ENCODE data around the gene ZC3HAV1. TPM values are rescaled to one million over a fixed set of nuclear protein-coding genes. Genes with fewer than 3 reads are reported as not detected.

ZC3HAV1 gene
- total and polyA plus RNA-seq, 2 of the 13 experiments (the other 11 are each of a cell fraction or from before 2014, with no cell fraction given) = 12.7 to 23.7 TPM

DNA sequence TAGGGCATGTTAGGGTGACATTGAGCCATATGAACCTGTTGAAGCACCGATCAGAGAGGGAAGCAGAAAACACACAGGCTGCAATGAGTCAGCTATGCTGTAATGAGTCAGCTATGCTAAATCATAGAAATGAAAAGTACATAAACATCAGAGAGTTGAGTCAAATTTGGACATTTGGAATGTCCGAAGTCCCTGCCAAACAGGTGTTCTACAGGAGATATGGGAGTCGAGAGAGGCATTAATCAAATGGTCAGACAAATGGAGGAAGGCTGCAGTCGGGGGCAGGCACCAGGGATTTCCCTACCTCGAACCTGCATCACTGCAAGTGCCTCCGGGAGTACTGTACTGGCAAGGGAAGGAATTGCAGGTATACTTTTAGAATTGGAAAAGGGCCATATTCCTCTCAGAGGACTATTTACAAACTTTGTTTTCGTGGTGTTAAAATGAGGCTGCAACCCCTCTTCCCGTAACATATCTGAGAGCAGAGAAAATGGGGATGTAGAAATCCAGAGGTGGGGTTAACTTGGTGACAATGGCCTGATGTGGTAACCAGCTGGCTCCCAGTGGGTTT, 8.8 kb upstream of the ZC3HAV1 start (continued):
- TF ChIP-seq, protein P1, sequence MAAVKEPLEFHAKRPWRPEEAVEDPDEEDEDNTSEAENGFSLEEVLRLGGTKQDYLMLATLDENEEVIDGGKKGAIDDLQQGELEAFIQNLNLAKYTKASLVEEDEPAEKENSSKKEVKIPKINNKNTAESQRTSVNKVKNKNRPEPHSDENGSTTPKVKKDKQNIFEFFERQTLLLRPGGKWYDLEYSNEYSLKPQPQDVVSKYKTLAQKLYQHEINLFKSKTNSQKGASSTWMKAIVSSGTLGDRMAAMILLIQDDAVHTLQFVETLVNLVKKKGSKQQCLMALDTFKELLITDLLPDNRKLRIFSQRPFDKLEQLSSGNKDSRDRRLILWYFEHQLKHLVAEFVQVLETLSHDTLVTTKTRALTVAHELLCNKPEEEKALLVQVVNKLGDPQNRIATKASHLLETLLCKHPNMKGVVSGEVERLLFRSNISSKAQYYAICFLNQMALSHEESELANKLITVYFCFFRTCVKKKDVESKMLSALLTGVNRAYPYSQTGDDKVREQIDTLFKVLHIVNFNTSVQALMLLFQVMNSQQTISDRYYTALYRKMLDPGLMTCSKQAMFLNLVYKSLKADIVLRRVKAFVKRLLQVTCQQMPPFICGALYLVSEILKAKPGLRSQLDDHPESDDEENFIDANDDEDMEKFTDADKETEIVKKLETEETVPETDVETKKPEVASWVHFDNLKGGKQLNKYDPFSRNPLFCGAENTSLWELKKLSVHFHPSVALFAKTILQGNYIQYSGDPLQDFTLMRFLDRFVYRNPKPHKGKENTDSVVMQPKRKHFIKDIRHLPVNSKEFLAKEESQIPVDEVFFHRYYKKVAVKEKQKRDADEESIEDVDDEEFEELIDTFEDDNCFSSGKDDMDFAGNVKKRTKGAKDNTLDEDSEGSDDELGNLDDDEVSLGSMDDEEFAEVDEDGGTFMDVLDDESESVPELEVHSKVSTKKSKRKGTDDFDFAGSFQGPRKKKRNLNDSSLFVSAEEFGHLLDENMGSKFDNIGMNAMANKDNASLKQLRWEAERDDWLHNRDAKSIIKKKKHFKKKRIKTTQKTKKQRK (IDR thresholded peaks at IDR 0.05; ENCODE audit: low read length) = no peak
- TF ChIP-seq, protein P2, sequence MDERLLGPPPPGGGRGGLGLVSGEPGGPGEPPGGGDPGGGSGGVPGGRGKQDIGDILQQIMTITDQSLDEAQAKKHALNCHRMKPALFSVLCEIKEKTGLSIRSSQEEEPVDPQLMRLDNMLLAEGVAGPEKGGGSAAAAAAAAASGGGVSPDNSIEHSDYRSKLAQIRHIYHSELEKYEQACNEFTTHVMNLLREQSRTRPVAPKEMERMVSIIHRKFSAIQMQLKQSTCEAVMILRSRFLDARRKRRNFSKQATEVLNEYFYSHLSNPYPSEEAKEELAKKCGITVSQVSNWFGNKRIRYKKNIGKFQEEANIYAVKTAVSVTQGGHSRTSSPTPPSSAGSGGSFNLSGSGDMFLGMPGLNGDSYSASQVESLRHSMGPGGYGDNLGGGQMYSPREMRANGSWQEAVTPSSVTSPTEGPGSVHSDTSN (CRISPR knock-in tag; IDR thresholded peaks at IDR 0.05) = no peak
- no peak for TF ChIP-seq ZNF496 (CRISPR knock-in tag; IDR thresholded peaks at IDR 0.05; ENCODE audit: insufficient replicate concordance)
- no peak for TF ChIP-seq RBFOX2 (IDR thresholded peaks at IDR 0.05; ENCODE audit: low read depth, low read length)
- TF ChIP-seq SOX6 (IDR thresholded peaks at IDR 0.05) = no peak
- TF ChIP-seq SOX6 (CRISPR knock-in tag; IDR thresholded peaks at IDR 0.05) = 0 out of 2 replicates have a peak, but pooled peaks have one; percentile 11
- no peak for TF ChIP-seq LCORL (IDR thresholded peaks at IDR 0.05)
- peak; percentile 44; the same call in 1 of the 2 replicates for TF ChIP-seq LCORL (CRISPR knock-in tag; IDR thresholded peaks at IDR 0.05)
- 0 out of 2 replicates have a peak, but pooled peaks have one; percentile 8 for TF ChIP-seq FOXA3 (CRISPR knock-in tag; IDR thresholded peaks at IDR 0.05)
- no peak for TF ChIP-seq SMYD3 (CRISPR knock-in tag; IDR thresholded peaks at IDR 0.05)
- TF ChIP-seq U2AF1 (optimal IDR thresholded peaks at IDR 0.05; ENCODE audit: low read depth, low read length) = no peak
- TF ChIP-seq FOSL2 (CRISPR knock-in tag; IDR thresholded peaks at IDR 0.05) = peak; percentile 93
- TF ChIP-seq NFE2L2 (IDR thresholded peaks at IDR 0.05; ENCODE audit: low read length) = peak; percentile 13; the same call in 1 of the 2 replicates
- peak; percentile 64; the same call in 1 of the 2 replicates for TF ChIP-seq ZNF768 (CRISPR knock-in tag; IDR thresholded peaks at IDR 0.05)
- 0 out of 2 replicates have a peak, but pooled peaks have one; percentile 9 for TF ChIP-seq BCL6 (CRISPR knock-in tag; IDR thresholded peaks at IDR 0.05)
- TF ChIP-seq, protein P3, sequence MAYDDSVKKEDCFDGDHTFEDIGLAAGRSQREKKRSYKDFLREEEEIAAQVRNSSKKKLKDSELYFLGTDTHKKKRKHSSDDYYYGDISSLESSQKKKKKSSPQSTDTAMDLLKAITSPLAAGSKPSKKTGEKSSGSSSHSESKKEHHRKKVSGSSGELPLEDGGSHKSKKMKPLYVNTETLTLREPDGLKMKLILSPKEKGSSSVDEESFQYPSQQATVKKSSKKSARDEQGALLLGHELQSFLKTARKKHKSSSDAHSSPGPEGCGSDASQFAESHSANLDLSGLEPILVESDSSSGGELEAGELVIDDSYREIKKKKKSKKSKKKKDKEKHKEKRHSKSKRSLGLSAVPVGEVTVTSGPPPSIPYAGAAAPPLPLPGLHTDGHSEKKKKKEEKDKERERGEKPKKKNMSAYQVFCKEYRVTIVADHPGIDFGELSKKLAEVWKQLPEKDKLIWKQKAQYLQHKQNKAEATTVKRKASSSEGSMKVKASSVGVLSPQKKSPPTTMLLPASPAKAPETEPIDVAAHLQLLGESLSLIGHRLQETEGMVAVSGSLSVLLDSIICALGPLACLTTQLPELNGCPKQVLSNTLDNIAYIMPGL (CRISPR knock-in tag; IDR thresholded peaks at IDR 0.05; ENCODE audit: borderline replicate concordance in 1 of 2, low read depth in 1 of 2) = no peak
- TF ChIP-seq KDM4B (CRISPR knock-in tag; IDR thresholded peaks at IDR 0.05) = no peak
